Upper lobe of left lung (tissue), 6 donors: ENCODE results near the gene BACE1-AS. TPM values are rescaled to one million over a fixed set of nuclear protein-coding genes. Genes with fewer than 3 reads are reported as not detected.

Source experiments
- small RNA-seq, 4 donors: library from RNA; depleted of rRNA; stranded (forward); fragments of <200 nt; gene quantifications; one replicate each; pipeline ENCODE3, GENCODE V24; 2016
- total RNA-seq, 6 donors: library from RNA; depleted of rRNA in 4 of 6; stranded (reverse); fragments of >200 nt in 4 of 6; gene quantifications; one replicate each; pipeline versions ENCODE4 v1.1.0 to v1.2.1, GENCODE V29; 2016 to 2021
- donor health status: DM: no; HTN: no; CAD: no; lungs with moderate emphysema.
- donor health status: DM: no; HTN: yes; CAD: no; lungs with severe emphysema.

The BACE1-AS gene
- total RNA-seq, 6 donors from 2014 or later = 3.8 to 7.4 (median 5.0) TPM

Small RNAs within 50 kb of the gene (small RNA-seq; reads per million reads assigned to genes)
- 0 reads per million in 4 donors for gene RF00564

Other genes starting within 250 kb of the BACE1-AS start
- 100 to 1,000 TPM in 1 of 6 donors, 10 to 100 TPM in 5; 26.9 to 115 (median 43.7) TPM for gene SIK3, start 192.9 kb upstream of the BACE1-AS start, total RNA-seq
- 100 to 1,000 TPM in 1 of 6 donors, 10 to 100 TPM in 5; 63.9 to 101 (median 81.3) TPM for gene PAFAH1B2, start 147.1 kb upstream of the BACE1-AS start, total RNA-seq
- 100 to 1,000 TPM in 4 of 6 donors, 10 to 100 TPM in 2; 62.8 to 287 (median 153) TPM for gene SIDT2, start 112.6 kb upstream of the BACE1-AS start, total RNA-seq
- gene TAGLN, start 92.0 kb upstream of the BACE1-AS start, total RNA-seq = 100 to 1,000 TPM; 105 to 608 (median 334) TPM
- 100 to 1,000 TPM in 2 of 6 donors, 10 to 100 TPM in 4; 45.0 to 138 (median 63.8) TPM for gene PCSK7, start 59.3 kb upstream of the BACE1-AS start, total RNA-seq
- 10 to 100 TPM in 4 of 6 donors, 1 to 10 TPM in 2; 9.0 to 24.1 (median 19.8) TPM for gene RNF214, start 58.7 kb upstream of the BACE1-AS start, total RNA-seq
- 10 to 100 TPM; 11.1 to 37.9 (median 25.5) TPM for gene BACE1, start 24.9 kb downstream of the BACE1-AS start, total RNA-seq
- gene CEP164, start 36.5 kb downstream of the BACE1-AS start, total RNA-seq = 10 to 100 TPM; 16.1 to 73.3 (median 27.9) TPM